Heart left ventricle (tissue), 13 donors: Measurements from ENCODE around the gene SEMA4A.

Source experiments
- CTCF ChIP-seq, 12 donors: fragments of 200-600 bp; sonication (generic) in 4 of 12; IDR thresholded peaks; one replicate each; pipeline versions ENCODE4 v1.5.0 to v1.8.0; 2018 to 2022; ENCODE audit warnings: antibody characterized with exemption in 12 of 12, mild to moderate bottlenecking in 5 of 12
- POLR2A ChIP-seq, 2 donors: fragments of 450-650 bp; IDR thresholded peaks; one replicate each; pipeline ENCODE4 v1.6.1; 2017; ENCODE audit warnings: antibody characterized with exemption in 2 of 2, mild to moderate bottlenecking in 2 of 2, moderate library complexity in 2 of 2
- donor health status: ischemic (EF 13 %, LVEDD 7.1; RV severe dilation, severe dysfunction).
- donor health status: DM: no; HTN: yes; CAD: no.
- donor health status: DM: no; HTN: no; CAD: no.
- donor health status: ischemic (EF 25% LVEDD 6.9; RV normal size, moderate dysfunction).
- donor health status: ischemic (EF 25% LVEDD 5.7; RV mildly dilated, moderate dysfunction).
- donor health status: ischemic (EF 35%, LVEDD 5.7; RV mildly dilated, moderate dysfunction).
- donor health status: nonischemic (EF 11% LVEDD 7.7; RV severe dilation, severe dysfunction).
- donor health status: DM: yes; HTN: yes; CAD: no.
- donor health status: PGD.
- donor health status: ischemic (EF 29% LVEDD 5.4; RV normal size, mild dysfunction).
- donor health status: nonischemic (EF 23%, LVEDD 6.1; RV moderate dilation, normal function).

DNA sequence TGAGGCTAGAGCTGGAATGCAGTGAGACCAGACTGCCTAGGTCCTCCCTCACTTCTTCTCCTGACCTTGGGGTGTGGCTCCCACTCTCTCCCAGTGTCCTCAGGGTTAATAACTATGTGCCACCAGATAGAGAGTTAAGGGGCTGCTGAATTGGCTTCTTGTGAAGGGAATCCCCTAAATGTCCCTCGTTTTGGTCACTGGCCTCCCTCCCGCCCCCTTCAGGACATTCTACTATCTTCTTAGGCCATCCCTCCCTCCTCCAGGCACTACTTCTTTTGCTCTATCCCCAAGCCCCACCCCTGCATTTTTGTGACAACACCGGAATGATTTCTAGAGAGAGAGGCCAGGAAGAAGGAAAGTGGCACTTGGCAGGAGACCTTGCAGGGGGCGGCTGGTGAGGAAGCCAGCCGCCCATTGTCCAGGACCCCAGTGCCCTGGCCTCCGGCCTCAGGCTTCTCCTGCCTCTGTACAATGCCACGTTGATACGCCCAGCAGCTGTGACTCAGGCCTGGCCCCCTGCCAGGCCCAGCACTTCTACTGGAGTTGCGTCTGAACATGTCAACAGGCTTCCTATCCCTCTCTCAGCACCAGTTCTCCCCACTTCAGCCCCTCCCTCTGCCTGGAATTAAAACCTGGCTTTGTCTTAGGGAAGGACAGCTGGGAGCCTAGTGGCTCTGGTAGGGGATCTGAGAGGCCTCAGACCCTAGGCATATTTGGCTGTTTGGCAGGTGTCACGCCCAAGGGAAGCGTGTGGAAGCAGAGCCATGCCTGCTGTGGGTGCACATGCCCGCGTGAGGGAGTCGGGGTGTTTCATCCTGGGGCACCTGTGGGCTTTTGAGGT, 29.8 kb upstream of the SEMA4A start:
- TF ChIP-seq CTCF (IDR thresholded peaks at IDR 0.05) (peak in 8 of 12 donors; percentile 15 to 48 (median 28)), POLR2A (IDR thresholded peaks at IDR 0.05) (peak; percentile 25 to 79)
